ENCODE measurements around the gene ATAT1.
"Not testable (repeated sequence)": the region's sequence is repeated elsewhere in the genome, so short reads cannot be mapped to it uniquely, and the experiment has no call there.

DNA sequence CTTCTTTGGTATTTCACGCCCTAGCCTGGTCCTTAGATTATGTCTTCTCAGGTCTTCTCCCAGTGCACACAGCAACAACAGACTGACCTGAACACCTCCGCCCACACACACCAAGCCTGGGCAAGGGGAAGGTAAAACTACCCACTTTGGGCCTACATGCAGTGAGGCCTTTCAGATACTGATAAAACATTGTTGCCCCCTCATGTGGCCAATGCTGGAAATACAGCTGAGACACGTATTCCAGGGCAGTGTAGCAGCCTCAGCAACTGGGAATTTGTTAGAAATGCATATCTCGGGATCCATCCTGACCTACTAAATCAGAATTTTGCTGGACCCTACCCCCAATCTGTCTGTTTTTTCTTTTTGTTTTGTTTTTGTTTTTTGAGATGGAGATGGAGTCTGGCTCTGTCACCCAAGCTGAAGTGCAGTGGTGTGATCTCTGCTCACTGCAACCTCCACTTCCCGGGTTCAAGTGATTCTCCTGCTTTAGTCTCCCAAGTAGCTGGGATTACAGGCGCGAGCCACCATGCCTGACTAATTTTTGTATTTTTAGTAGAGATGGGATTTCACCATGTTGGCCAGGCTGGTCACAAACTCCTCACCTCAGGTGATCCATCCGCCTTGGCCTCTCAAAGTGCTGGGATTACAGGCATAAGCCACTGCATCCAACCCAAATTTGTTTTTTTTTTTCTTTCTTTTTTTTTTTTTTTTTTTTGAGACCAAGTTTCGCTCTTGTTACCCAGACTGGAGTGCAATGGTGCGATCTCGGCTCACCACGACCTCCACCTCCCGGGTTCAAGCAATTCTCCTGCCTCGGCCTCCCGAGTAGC lies 29.1 kb upstream of the ATAT1 start:
- TF ChIP-seq, protein P1, sequence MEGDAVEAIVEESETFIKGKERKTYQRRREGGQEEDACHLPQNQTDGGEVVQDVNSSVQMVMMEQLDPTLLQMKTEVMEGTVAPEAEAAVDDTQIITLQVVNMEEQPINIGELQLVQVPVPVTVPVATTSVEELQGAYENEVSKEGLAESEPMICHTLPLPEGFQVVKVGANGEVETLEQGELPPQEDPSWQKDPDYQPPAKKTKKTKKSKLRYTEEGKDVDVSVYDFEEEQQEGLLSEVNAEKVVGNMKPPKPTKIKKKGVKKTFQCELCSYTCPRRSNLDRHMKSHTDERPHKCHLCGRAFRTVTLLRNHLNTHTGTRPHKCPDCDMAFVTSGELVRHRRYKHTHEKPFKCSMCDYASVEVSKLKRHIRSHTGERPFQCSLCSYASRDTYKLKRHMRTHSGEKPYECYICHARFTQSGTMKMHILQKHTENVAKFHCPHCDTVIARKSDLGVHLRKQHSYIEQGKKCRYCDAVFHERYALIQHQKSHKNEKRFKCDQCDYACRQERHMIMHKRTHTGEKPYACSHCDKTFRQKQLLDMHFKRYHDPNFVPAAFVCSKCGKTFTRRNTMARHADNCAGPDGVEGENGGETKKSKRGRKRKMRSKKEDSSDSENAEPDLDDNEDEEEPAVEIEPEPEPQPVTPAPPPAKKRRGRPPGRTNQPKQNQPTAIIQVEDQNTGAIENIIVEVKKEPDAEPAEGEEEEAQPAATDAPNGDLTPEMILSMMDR (IDR thresholded peaks at IDR 0.05) = peak; percentile 55 to 82 (median 76)
- TF ChIP-seq POLR2A (IDR thresholded peaks at IDR 0.05) = not testable (repeated sequence)
